GM23338 (cell line): ENCODE data around the gene FGF5. TPM values are rescaled to one million over a fixed set of nuclear protein-coding genes. Genes with fewer than 3 reads are reported as not detected.

Source experiments
- ATAC-seq: fragments of 200-7000 bp; cut with Tn5 transposase; 3 replicates; pipeline ENCODE4 v1.9.1; 2020
- DNase-seq: peaks from one replicate; pipeline ENCODE4 v3.0.0-alpha.2; 2015; ENCODE audit warnings: low spot score
- H2AFZ ChIP-seq: fragments of 200-600 bp; sonication (generic); 2 replicates; pipeline ENCODE4 v1.8.0; 2016; ENCODE audit warnings: antibody characterized with exemption, mild to moderate bottlenecking, moderate library complexity
- H3F3A ChIP-seq: fragments of 200-600 bp; sonication (generic); replicated peaks from 2 replicates; pipeline ENCODE4 v1.8.0; 2017; ENCODE audit warnings: antibody characterized with exemption, mixed run types, low read depth
- H3K27ac ChIP-seq: fragments of 200-600 bp; sonication (generic); 2 replicates; pipeline ENCODE4 v1.6.1; 2016; ENCODE audit warnings: low read depth
- H3K27me3 ChIP-seq: fragments of 200-600 bp; sonication (generic); 2 replicates; pipeline ENCODE4 v1.8.0; 2016; ENCODE audit warnings: mild to moderate bottlenecking, mixed run types, moderate library complexity; ENCODE audit not compliant: insufficient read depth
- H3K36me3 ChIP-seq: fragments of 200-600 bp; sonication (generic); 2 replicates; pipeline ENCODE4 v1.8.0; 2016; ENCODE audit warnings: mild to moderate bottlenecking; ENCODE audit not compliant: insufficient read depth
- H3K4me1 ChIP-seq: fragments of 200-600 bp; sonication (generic); 2 replicates; pipeline ENCODE4 v1.8.0; 2016; ENCODE audit warnings: mild to moderate bottlenecking, moderate library complexity; ENCODE audit not compliant: insufficient read depth
- H3K4me2 ChIP-seq: fragments of 200-600 bp; sonication (generic); 2 replicates; pipeline ENCODE4 v1.7.1; 2017; ENCODE audit warnings: mixed run types
- H3K4me3 ChIP-seq: fragments of 200-600 bp; sonication (generic); 2 replicates; pipeline ENCODE4 v1.6.1; 2016; ENCODE audit warnings: mixed run types
- H3K79me2 ChIP-seq: fragments of 200-600 bp; sonication (generic); replicated peaks from 2 replicates; pipeline ENCODE4 v1.8.0; 2017; ENCODE audit warnings: mild to moderate bottlenecking; ENCODE audit not compliant: insufficient read depth
- H3K9me2 ChIP-seq: fragments of 200-600 bp; sonication (generic); 2 replicates; pipeline ENCODE4 v1.8.0; 2017; ENCODE audit not compliant: insufficient read depth
- H4K20me1 ChIP-seq: fragments of 200-600 bp; sonication (generic); replicated peaks from 2 replicates; pipeline ENCODE4 v1.8.0; 2017; ENCODE audit warnings: mild to moderate bottlenecking; ENCODE audit not compliant: insufficient read depth
- H3K27ac Mint-ChIP-seq: 2 replicates; pipeline ENCODE4 v1.8.0; 2020; ENCODE audit warnings: inconsistent platforms, mild to moderate bottlenecking, moderate library complexity, mixed read lengths
- H3K27me3 Mint-ChIP-seq: 3 replicates; pipeline ENCODE4 v1.8.0; 2022; ENCODE audit warnings: low read depth, mild to moderate bottlenecking, moderate library complexity, mixed read lengths, inconsistent platforms; ENCODE audit not compliant: insufficient read depth, poor library complexity
- H3K36me3 Mint-ChIP-seq: 3 replicates; pipeline ENCODE4 v1.8.0; 2021; ENCODE audit warnings: low read depth, mild to moderate bottlenecking, inconsistent platforms, moderate library complexity, mixed read lengths
- H3K4me1 Mint-ChIP-seq: 3 replicates; pipeline ENCODE4 v1.8.0; 2020; ENCODE audit warnings: mild to moderate bottlenecking, inconsistent platforms, mixed read lengths
- H3K4me3 Mint-ChIP-seq: 3 replicates; pipeline ENCODE4 v1.8.0; 2021; ENCODE audit warnings: moderate library complexity, mild to moderate bottlenecking, inconsistent platforms, mixed read lengths
- H3K9me3 Mint-ChIP-seq: 3 replicates; pipeline ENCODE4 v1.8.0; 2020; ENCODE audit warnings: moderate library complexity, mild to moderate bottlenecking, inconsistent platforms, mixed read lengths
- CREB1 ChIP-seq: fragments of 250-450 bp; sonication (Bioruptor Pico); IDR thresholded peaks from 2 replicates; pipeline ENCODE4 v1.5.0; 2020; ENCODE audit warnings: low read depth, mild to moderate bottlenecking, moderate library complexity
- JUNB ChIP-seq: IDR thresholded peaks from one replicate; pipeline ENCODE4 v1.6.1; 2016; ENCODE audit warnings: antibody characterized with exemption; ENCODE audit not compliant: unreplicated experiment
- STAT1 ChIP-seq: IDR thresholded peaks from one replicate; pipeline ENCODE4 v1.6.1; 2016; ENCODE audit warnings: antibody characterized with exemption; ENCODE audit not compliant: unreplicated experiment
- polyA plus RNA-seq: library from polyadenylated mRNA; unstranded; fragments of >200 nt; fragmentation: Nextera tagmentation; extraction: Ambion mirVana; gene quantifications from 2 replicates; pipeline ENCODE4 v1.2.1, GENCODE V29; 2016
- total RNA-seq: library from RNA; depleted of rRNA; stranded (reverse); fragments of >200 nt; shearing (Covaris generic); gene quantifications from 2 replicates; pipeline ENCODE4 v1.2.3, GENCODE V29; 2014
- TF ChIP-seq, protein P1 (sequence below), 2 experiments: fragments of 200-600 bp in 1 of 2; sonication (generic) in 1 of 2; conservative IDR thresholded peaks; 2 replicates each; pipeline versions ENCODE4 v1.5.1 to v1.6.1; 2016 to 2017; ENCODE audit warnings: antibody characterized with exemption in 2 of 2, low read depth in 2 of 2, mild to moderate bottlenecking in 2 of 2, moderate library complexity in 1 of 2
- TF ChIP-seq, protein P2 (sequence below): fragments of 250-450 bp; sonication (Bioruptor Pico); IDR thresholded peaks from 2 replicates; pipeline ENCODE4 v1.5.0; 2020; ENCODE audit warnings: mild to moderate bottlenecking, moderate library complexity

FGF5 gene
- total and polyA plus RNA-seq, 2 experiments from 2014 or later = not detected

DNA sequence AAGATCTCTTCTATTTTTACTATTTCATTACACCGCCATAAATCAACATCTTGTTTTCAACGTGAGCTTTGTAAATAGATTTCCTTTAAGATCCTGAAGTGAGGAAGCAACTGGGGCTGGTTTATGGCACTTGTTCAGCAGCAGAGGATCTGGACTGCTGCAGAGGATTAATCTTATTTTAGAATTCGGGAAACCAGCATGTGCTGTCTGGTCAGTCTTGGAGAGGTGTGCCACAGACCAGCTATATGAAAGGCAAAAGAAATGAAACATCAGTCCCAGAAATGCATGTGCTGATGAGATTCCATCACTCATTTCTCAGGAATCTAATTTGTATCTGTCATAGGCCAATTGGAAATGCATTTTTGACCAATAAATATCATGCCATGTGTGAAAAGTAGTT lies 45.8 kb upstream of the FGF5 start:
- TF ChIP-seq STAT1 (no peak), JUNB (no peak)
- no peak overlapping the region for H2AFZ ChIP-seq
- ATAC-seq = no peak

DNA sequence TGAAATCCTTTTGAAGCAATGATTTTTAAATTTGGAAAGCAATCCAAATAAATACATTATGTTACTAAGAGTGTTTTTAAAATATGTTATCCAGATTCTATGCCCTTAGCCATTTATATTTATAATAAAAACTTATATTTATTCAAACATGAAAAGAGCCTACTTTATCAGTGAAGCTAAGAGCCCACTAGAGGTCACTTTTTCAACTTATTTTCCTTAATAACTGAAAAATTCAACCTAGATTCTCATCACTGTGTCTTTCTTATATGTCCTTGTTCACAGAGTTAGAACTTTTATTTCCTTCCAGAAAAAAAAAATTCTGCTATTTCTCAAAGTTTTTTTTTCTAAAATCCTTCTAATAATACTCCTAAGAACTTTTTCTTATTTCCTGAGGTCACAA lies 45.3 kb upstream of the FGF5 start:
- H3K9me3 Mint-ChIP-seq = no peaks in the 10 kb centered on the region
- Histone ChIP-seq H3K4me3 (no peak overlapping the region), H3K4me1 (no peaks in the 10 kb centered on the region), H3K4me2 (no peak overlapping the region), H3K9me2 (no peaks in the 10 kb centered on the region), H3F3A (no peaks in the 10 kb centered on the region), H3K27ac (no peak overlapping the region), H3K79me2 (no peaks in the 10 kb centered on the region), H2AFZ (no peak overlapping the region), H3K36me3 (no peaks in the 10 kb centered on the region), H4K20me1 (no peaks in the 10 kb centered on the region), H3K27me3 (0 out of 2 replicates have a peak, but pooled peaks cover 3% of the 10 kb centered on the region)
- no peak for ATAC-seq
- H3K4me1 Mint-ChIP-seq = no peaks in the 10 kb centered on the region; the same call in 2 of the 3 replicates
- TF ChIP-seq CREB1 (CRISPR knock-in tag) = no peak
- TF ChIP-seq, protein P1, sequence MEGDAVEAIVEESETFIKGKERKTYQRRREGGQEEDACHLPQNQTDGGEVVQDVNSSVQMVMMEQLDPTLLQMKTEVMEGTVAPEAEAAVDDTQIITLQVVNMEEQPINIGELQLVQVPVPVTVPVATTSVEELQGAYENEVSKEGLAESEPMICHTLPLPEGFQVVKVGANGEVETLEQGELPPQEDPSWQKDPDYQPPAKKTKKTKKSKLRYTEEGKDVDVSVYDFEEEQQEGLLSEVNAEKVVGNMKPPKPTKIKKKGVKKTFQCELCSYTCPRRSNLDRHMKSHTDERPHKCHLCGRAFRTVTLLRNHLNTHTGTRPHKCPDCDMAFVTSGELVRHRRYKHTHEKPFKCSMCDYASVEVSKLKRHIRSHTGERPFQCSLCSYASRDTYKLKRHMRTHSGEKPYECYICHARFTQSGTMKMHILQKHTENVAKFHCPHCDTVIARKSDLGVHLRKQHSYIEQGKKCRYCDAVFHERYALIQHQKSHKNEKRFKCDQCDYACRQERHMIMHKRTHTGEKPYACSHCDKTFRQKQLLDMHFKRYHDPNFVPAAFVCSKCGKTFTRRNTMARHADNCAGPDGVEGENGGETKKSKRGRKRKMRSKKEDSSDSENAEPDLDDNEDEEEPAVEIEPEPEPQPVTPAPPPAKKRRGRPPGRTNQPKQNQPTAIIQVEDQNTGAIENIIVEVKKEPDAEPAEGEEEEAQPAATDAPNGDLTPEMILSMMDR (conservative IDR thresholded peaks at IDR 0.05; ENCODE audit: low read depth in 2 of 2) = peak in 1 of 2 experiments; percentile 42; a peak in 3 of 4 replicates
- H3K36me3 Mint-ChIP-seq = no peaks in the 10 kb centered on the region
- H3K27me3 Mint-ChIP-seq = no peaks in the 10 kb centered on the region
- H3K4me3 Mint-ChIP-seq = no peak overlapping the region
- no peak for DNase-seq
- no peak overlapping the region for H3K27ac Mint-ChIP-seq

More for the DNA sequence above, 45.8 kb upstream of the FGF5 start:
- H3K36me3 Mint-ChIP-seq = no peaks in the 10 kb centered on the region
- no peaks in the 10 kb centered on the region for H3F3A ChIP-seq
- H3K4me1 ChIP-seq = no peaks in the 10 kb centered on the region
- no peaks in the 10 kb centered on the region for H3K79me2 ChIP-seq
- no peak overlapping the region for H3K4me3 Mint-ChIP-seq
- no peak for DNase-seq
- H3K9me2 ChIP-seq = no peaks in the 10 kb centered on the region
- H3K4me2 ChIP-seq = no peak overlapping the region
- H3K27me3 ChIP-seq = 0 out of 2 replicates have a peak, but pooled peaks cover 3% of the 10 kb centered on the region
- H3K4me3 ChIP-seq = no peak overlapping the region
- H3K36me3 ChIP-seq = no peaks in the 10 kb centered on the region
- H3K9me3 Mint-ChIP-seq = no peaks in the 10 kb centered on the region
- no peaks in the 10 kb centered on the region for H3K27me3 Mint-ChIP-seq
- H3K4me1 Mint-ChIP-seq = no peaks in the 10 kb centered on the region; the same call in 2 of the 3 replicates
- H3K27ac ChIP-seq = no peak overlapping the region
- no peaks in the 10 kb centered on the region for H4K20me1 ChIP-seq
- H3K27ac Mint-ChIP-seq = no peak overlapping the region

DNA sequence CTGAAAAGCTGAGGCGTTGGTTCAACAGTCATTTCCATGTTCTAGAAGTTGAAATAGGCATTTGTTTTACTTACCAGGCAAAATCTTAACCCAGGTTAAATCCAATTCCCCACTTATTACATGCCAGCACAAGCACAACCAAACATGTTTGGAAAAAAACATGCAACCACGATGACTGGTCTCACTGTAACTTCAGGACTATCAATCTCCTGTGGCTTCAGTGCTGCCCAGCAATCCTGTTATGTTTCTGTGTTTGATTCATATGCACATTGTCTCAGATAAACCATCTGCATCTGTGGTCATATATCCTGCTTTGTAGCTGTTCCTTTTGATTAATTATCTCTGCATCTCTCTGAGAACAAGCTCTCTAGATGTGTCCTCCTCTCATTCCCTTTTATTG lies 40.9 kb upstream of the FGF5 start:
- Histone ChIP-seq H3K9me2 (no peaks in the 10 kb centered on the region), H3K27me3 (no peaks in the 10 kb centered on the region), H3K4me2 (no peak overlapping the region), H3K27ac (no peak overlapping the region), H3F3A (no peaks in the 10 kb centered on the region), H3K4me1 (no peaks in the 10 kb centered on the region), H3K79me2 (no peaks in the 10 kb centered on the region), H4K20me1 (no peaks in the 10 kb centered on the region), H3K4me3 (no peak overlapping the region), H2AFZ (no peak overlapping the region), H3K36me3 (no peaks in the 10 kb centered on the region)
- no peaks in the 10 kb centered on the region for H3K27me3 Mint-ChIP-seq
- H3K27ac Mint-ChIP-seq = no peak overlapping the region
- no peaks in the 10 kb centered on the region for H3K4me1 Mint-ChIP-seq
- no peaks in the 10 kb centered on the region for H3K9me3 Mint-ChIP-seq
- ATAC-seq = no peak
- H3K36me3 Mint-ChIP-seq = no peaks in the 10 kb centered on the region
- no peak overlapping the region for H3K4me3 Mint-ChIP-seq
- no peak for DNase-seq
- TF ChIP-seq, protein P2, sequence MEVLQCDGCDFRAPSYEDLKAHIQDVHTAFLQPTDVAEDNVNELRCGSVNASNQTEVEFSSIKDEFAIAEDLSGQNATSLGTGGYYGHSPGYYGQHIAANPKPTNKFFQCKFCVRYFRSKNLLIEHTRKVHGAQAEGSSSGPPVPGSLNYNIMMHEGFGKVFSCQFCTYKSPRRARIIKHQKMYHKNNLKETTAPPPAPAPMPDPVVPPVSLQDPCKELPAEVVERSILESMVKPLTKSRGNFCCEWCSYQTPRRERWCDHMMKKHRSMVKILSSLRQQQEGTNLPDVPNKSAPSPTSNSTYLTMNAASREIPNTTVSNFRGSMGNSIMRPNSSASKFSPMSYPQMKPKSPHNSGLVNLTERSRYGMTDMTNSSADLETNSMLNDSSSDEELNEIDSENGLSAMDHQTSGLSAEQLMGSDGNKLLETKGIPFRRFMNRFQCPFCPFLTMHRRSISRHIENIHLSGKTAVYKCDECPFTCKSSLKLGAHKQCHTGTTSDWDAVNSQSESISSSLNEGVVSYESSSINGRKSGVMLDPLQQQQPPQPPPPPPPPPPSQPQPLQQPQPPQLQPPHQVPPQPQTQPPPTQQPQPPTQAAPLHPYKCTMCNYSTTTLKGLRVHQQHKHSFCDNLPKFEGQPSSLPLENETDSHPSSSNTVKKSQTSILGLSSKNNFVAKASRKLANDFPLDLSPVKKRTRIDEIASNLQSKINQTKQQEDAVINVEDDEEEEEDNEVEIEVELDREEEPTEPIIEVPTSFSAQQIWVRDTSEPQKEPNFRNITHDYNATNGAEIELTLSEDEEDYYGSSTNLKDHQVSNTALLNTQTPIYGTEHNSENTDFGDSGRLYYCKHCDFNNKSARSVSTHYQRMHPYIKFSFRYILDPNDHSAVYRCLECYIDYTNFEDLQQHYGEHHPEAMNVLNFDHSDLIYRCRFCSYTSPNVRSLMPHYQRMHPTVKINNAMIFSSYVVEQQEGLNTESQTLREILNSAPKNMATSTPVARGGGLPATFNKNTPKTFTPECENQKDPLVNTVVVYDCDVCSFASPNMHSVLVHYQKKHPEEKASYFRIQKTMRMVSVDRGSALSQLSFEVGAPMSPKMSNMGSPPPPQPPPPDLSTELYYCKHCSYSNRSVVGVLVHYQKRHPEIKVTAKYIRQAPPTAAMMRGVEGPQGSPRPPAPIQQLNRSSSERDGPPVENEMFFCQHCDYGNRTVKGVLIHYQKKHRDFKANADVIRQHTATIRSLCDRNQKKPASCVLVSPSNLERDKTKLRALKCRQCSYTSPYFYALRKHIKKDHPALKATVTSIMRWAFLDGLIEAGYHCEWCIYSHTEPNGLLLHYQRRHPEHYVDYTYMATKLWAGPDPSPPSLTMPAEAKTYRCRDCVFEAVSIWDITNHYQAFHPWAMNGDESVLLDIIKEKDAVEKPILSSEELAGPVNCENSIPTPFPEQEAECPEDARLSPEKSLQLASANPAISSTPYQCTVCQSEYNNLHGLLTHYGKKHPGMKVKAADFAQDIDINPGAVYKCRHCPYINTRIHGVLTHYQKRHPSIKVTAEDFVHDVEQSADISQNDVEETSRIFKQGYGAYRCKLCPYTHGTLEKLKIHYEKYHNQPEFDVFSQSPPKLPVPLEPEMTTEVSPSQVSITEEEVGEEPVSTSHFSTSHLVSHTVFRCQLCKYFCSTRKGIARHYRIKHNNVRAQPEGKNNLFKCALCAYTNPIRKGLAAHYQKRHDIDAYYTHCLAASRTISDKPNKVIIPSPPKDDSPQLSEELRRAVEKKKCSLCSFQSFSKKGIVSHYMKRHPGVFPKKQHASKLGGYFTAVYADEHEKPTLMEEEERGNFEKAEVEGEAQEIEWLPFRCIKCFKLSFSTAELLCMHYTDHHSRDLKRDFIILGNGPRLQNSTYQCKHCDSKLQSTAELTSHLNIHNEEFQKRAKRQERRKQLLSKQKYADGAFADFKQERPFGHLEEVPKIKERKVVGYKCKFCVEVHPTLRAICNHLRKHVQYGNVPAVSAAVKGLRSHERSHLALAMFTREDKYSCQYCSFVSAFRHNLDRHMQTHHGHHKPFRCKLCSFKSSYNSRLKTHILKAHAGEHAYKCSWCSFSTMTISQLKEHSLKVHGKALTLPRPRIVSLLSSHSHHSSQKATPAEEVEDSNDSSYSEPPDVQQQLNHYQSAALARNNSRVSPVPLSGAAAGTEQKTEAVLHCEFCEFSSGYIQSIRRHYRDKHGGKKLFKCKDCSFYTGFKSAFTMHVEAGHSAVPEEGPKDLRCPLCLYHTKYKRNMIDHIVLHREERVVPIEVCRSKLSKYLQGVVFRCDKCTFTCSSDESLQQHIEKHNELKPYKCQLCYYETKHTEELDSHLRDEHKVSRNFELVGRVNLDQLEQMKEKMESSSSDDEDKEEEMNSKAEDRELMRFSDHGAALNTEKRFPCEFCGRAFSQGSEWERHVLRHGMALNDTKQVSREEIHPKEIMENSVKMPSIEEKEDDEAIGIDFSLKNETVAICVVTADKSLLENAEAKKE (CRISPR knock-in tag) = no peak
- TF ChIP-seq, protein P1 (conservative IDR thresholded peaks at IDR 0.05; ENCODE audit: low read depth in 2 of 2) = no peak
- TF ChIP-seq CREB1 (CRISPR knock-in tag) (no peak), STAT1 (no peak), JUNB (no peak)
